HepG2 (cell line): ENCODE measurements around the gene KRTAP5-2. TPM values are rescaled to one million over a fixed set of nuclear protein-coding genes. Genes with fewer than 3 reads are reported as not detected.

ENCODE experiments used
- ATAC-seq: fragments of 200-7000 bp; cut with Tn5 transposase; 3 replicates; pipeline ENCODE4 v1.9.1; 2020; ENCODE audit warnings: mild to moderate bottlenecking, moderate library complexity
- BruUV-seq: library from RNA; stranded (reverse); fragments of 400-500 nt; replicated peaks from 2 replicates; lab custom pipeline; 2021; lab: Mats Ljungman, UMichigan
- CTCF ChIA-PET: fragments of 300-600 bp; formaldehyde crosslinking; extraction: SDS; loops from one replicate; lab custom pipeline; 2021; ENCODE audit warnings: low total read pairs, inconsistent platforms, low intra/inter-chr PET ratio; lab: Yijun Ruan, JAX
- POLR2A ChIA-PET: fragments of 350-600 bp; sonication (Branson Sonifier 250); formaldehyde crosslinking; loops from one replicate; lab custom pipeline; 2020; ENCODE audit warnings: antibody characterized with exemption, inconsistent platforms; lab: Yijun Ruan, JAX
- DNase-seq: peaks from one replicate; pipeline ENCODE4 v3.0.0-alpha.2; 2015; ENCODE audit warnings: low spot score
- FAIRE-seq: peaks from 3 replicates; lab custom pipeline; 2011; peaks lifted over from hg19 to GRCh38; lab: Jason Lieb, UNC
- H2AFZ ChIP-seq: one replicate; pipeline ENCODE4 v1.6.1; 2011; ENCODE audit warnings: low read length, inconsistent platforms
- H3K27ac ChIP-seq: fragments of 300-600 bp; 3 replicates; pipeline ENCODE4 v1.8.0; 2011; ENCODE audit warnings: mixed run types, mild to moderate bottlenecking, mixed read lengths, low read length, inconsistent platforms; ENCODE audit not compliant: insufficient read depth; ENCODE audit errors: extremely low read length
- H3K27me3 ChIP-seq, 2 experiments: fragments of 200-600 bp in 1 of 2; 2 replicates in 1 of 2; 3 replicates in 1 of 2; pipeline versions ENCODE4 v1.6.0 to v1.8.0; 2011; ENCODE audit warnings: low read length in 2 of 2, mild to moderate bottlenecking in 2 of 2, moderate library complexity in 2 of 2, inconsistent platforms in 1 of 2; ENCODE audit not compliant: insufficient read depth in 2 of 2, control insufficient read depth in 1 of 2
- H3K36me3 ChIP-seq, 2 experiments: fragments of 200-600 bp in 1 of 2; replicated peaks in 1 of 2; 2 replicates in 1 of 2; 3 replicates in 1 of 2; pipeline versions ENCODE4 v1.5.1 to v1.8.0; 2011; ENCODE audit warnings: low read length in 2 of 2, inconsistent platforms in 1 of 2; ENCODE audit not compliant: insufficient read depth in 2 of 2, control insufficient read depth in 1 of 2
- H3K4me1 ChIP-seq: 2 replicates; pipeline ENCODE4 v1.5.1; 2012; ENCODE audit warnings: low read length, inconsistent platforms; ENCODE audit not compliant: insufficient read depth
- H3K4me2 ChIP-seq: 2 replicates; pipeline ENCODE4 v1.6.0; 2011; ENCODE audit warnings: low read depth, low read length, inconsistent platforms
- H3K4me3 ChIP-seq, 3 experiments: fragments of 200-600 bp in 1 of 3; sonication (generic), shearing (Covaris generic) in 1 of 3; replicated peaks in 1 of 3; 2 replicates each; pipeline ENCODE4 v1.5.1; 2011 to 2016; ENCODE audit warnings: low read length in 3 of 3, inconsistent platforms in 2 of 3, low read depth in 2 of 3, mild to moderate bottlenecking in 2 of 3, control low read depth in 1 of 3, mixed read lengths in 1 of 3; ENCODE audit not compliant: insufficient read depth in 1 of 3
- H3K79me2 ChIP-seq: one replicate; pipeline ENCODE4 v1.6.1; 2011; ENCODE audit warnings: low read length, inconsistent platforms; ENCODE audit not compliant: insufficient read depth
- H3K9ac ChIP-seq: 2 replicates; pipeline ENCODE4 v1.6.0; 2011; ENCODE audit warnings: mild to moderate bottlenecking, low read depth, low read length, inconsistent platforms; ENCODE audit not compliant: insufficient read depth
- H3K9me3 ChIP-seq: 2 replicates; pipeline ENCODE4 v1.5.1; 2012; ENCODE audit warnings: mild to moderate bottlenecking, low read length
- H4K20me1 ChIP-seq: 2 replicates; pipeline ENCODE4 v1.6.0; 2011; ENCODE audit warnings: inconsistent platforms, mild to moderate bottlenecking, low read length, moderate library complexity; ENCODE audit not compliant: insufficient read depth
- ATF4 ChIP-seq, 2 experiments: fragments of 450-650 bp in 1 of 2; sonication (generic) in 1 of 2; formaldehyde crosslinking; IDR thresholded peaks; 2 replicates each; pipeline versions ENCODE4 v1.5.0 to v1.8.0; 2020 to 2022; ENCODE audit warnings: mild to moderate bottlenecking in 1 of 2, missing genetic modification reagents in 1 of 2
- CEBPG ChIP-seq: IDR thresholded peaks from 2 replicates; pipeline ENCODE4 v1.6.1; 2016
- HNRNPL ChIP-seq: fragments of 200-400 bp; formaldehyde crosslinking; IDR thresholded peaks from 2 replicates; pipeline ENCODE4 v1.6.1; 2017; ENCODE audit warnings: mild to moderate bottlenecking, low read depth, low read length
- IRX3 ChIP-seq: sonication (generic); formaldehyde crosslinking; IDR thresholded peaks from 2 replicates; pipeline ENCODE4 v1.8.1; 2023; ENCODE audit warnings: mild to moderate bottlenecking, low read depth, missing genetic modification reagents, borderline replicate concordance
- MED8 ChIP-seq: sonication (generic); formaldehyde crosslinking; IDR thresholded peaks from 2 replicates; pipeline ENCODE4 v1.8.1; 2023; ENCODE audit warnings: mild to moderate bottlenecking, missing genetic modification reagents; ENCODE audit not compliant: insufficient replicate concordance
- MZF1 ChIP-seq: sonication (generic); formaldehyde crosslinking; IDR thresholded peaks from 2 replicates; pipeline ENCODE4 v1.8.1; 2023; ENCODE audit warnings: mild to moderate bottlenecking, missing genetic modification reagents, borderline replicate concordance
- ZFP1 ChIP-seq: IDR thresholded peaks from 2 replicates; pipeline ENCODE4 v1.6.1; 2016
- ZNF484 ChIP-seq: sonication (generic); formaldehyde crosslinking; IDR thresholded peaks from 2 replicates; pipeline ENCODE4 v1.5.1; 2020; ENCODE audit warnings: mild to moderate bottlenecking, low read depth, missing genetic modification reagents, borderline replicate concordance
- ZNF550 ChIP-seq: sonication (generic); formaldehyde crosslinking; IDR thresholded peaks from 2 replicates; pipeline ENCODE4 v1.4.0; 2020; ENCODE audit warnings: mild to moderate bottlenecking, missing genetic modification reagents, borderline replicate concordance
- WGBS: methylation state at CpG from one replicate; pipeline ENCODE4 v1.1.6; 2017; ENCODE audit warnings: low lambda C conversion rate; 5-methylcytosine and 5-hydroxymethylcytosine counted together
- in situ Hi-C: cut with HindIII; loops from 2 replicates; pipeline ENCODE4 v1.10.0; 2017; ENCODE audit warnings: low pct_unique_long_range_greater_than_20kb; ENCODE audit not compliant: extremely low pct_ligation_motif_present
- intact Hi-C: fragments of 100-400 bp; cut with micrococcal nuclease; formaldehyde crosslinking; loops from one replicate; pipeline ENCODE4 v1.10.0; 2022; ENCODE audit not compliant: unreplicated experiment
- polyA plus RNA-seq, 8 experiments: library from polyadenylated mRNA; depleted of rRNA in 3 of 8; stranded (reverse) in 7 of 8; unstranded in 1 of 8; fragments of >200 nt; fragmentation: Illumina TruSeq in 4 of 8; extraction: Trizol in 4 of 8; gene quantifications; 2 replicates each; pipeline versions ENCODE4 v1.2.1 to v1.2.3, GENCODE V29; 2011 to 2016; ENCODE audit warnings: low read depth in 4 of 8, missing spikeins in 1 of 8, mixed read lengths in 1 of 8; ENCODE audit not compliant: insufficient read depth in 1 of 8
- total RNA-seq, 5 experiments: library from RNA; depleted of rRNA; stranded (reverse); fragments of >200 nt; fragmentation: Illumina TruSeq; extraction: Trizol; gene quantifications; 2 replicates each; pipeline ENCODE4 v1.2.3, GENCODE V29; 2016; ENCODE audit warnings: low read depth in 1 of 5
- TF ChIP-seq, protein P1 (sequence below): sonication (generic); formaldehyde crosslinking; IDR thresholded peaks from 2 replicates; pipeline ENCODE4 v1.4.0; 2020; ENCODE audit warnings: missing genetic modification reagents, mild to moderate bottlenecking, borderline replicate concordance

The KRTAP5-2 gene
- total and polyA plus RNA-seq, 2 of the 13 experiments (the other 11 are each of a cell fraction or from before 2014, with no cell fraction given), result not detected

DNA sequence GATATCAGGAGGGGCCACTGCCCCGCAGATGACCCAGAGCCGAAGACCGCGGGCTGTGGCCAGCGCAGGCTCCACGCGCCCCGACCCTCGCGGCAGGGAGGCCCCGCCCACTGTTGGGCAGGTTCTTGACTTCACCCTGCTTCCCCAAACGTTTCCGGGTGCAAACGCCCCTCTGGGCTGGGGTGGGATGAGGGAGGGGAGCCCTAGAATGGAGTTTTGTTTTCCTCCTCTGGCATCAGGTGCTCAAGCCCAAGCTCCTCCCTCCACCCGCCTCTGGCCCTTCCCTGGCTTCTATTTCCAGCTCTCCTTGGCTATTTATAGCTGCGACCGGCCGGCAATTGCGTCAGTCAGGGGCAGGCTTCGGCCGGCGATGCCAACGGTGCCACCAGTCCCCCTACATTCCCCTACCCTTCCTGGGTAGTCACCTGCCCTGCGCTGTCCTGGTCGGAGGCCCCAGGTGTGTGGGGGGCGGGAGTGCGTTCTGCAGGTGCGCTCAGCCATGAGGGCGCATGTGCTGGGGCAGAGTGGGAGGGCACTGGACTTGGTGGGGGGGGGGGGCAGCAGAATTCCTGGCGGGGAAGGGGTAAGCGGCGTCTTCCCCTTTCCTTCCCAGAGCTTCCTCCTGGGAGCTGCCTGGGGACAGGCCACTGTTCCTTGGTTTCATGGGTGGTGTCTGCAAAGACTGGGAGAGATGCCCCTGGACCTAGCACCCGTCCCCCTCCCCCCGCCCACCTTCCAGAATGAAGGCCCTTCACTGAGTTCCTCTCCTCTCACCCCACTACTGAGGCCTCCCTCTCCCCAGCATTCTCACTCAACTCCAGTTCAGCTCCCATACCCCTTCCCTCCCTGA is 49.6 kb downstream of the KRTAP5-2 start:
- WGBS, result 18% methylated on average over 16 of the region's 34 CpGs
- no peaks in the 10 kb centered on the region for H3K79me2 ChIP-seq
- no peaks in the 10 kb centered on the region for H4K20me1 ChIP-seq
- peaks cover 6% of the 10 kb centered on the region for H3K4me1 ChIP-seq
- DNase-seq (no peak), ATAC-seq (no peak; the same call in 2 of the 3 replicates), FAIRE-seq (no peak)
- no peak overlapping the region for H2AFZ ChIP-seq
- no peak overlapping the region for H3K27ac ChIP-seq
- H3K4me2 ChIP-seq, result no peak overlapping the region; the same call in 1 of the 2 replicates
- ChIA-PET CTCF (no interaction called here), POLR2A (interaction anchor here (0.7 kb wide), 1 partner anchor 25 kb away, joined by 3 read pairs; no protein-coding TSS in a partner anchor)
- in situ Hi-C loops (no loop called here), intact Hi-C loops (loop anchor here (5.0 kb wide), 1 partner anchor 79 kb away; the partner anchor contains the start of gene KRTAP5-5)
- peak overlapping the region in 1 of 3 experiments; percentile 28; a peak in 1 of 6 replicates for H3K4me3 ChIP-seq
- peaks cover 27 to 57% of the 10 kb centered on the region in 2 experiments; a peak in 4 of 5 replicates for H3K27me3 ChIP-seq
- H3K9ac ChIP-seq, result no peak overlapping the region
- BruUV-seq, result no TSS peak
- H3K36me3 ChIP-seq, result no peaks in the 10 kb centered on the region
- H3K9me3 ChIP-seq, result no peaks in the 10 kb centered on the region
- no peak for TF ChIP-seq MZF1 (CRISPR knock-in tag)
- no peak for TF ChIP-seq ZFP1 (CRISPR knock-in tag)
- TF ChIP-seq, protein P1, sequence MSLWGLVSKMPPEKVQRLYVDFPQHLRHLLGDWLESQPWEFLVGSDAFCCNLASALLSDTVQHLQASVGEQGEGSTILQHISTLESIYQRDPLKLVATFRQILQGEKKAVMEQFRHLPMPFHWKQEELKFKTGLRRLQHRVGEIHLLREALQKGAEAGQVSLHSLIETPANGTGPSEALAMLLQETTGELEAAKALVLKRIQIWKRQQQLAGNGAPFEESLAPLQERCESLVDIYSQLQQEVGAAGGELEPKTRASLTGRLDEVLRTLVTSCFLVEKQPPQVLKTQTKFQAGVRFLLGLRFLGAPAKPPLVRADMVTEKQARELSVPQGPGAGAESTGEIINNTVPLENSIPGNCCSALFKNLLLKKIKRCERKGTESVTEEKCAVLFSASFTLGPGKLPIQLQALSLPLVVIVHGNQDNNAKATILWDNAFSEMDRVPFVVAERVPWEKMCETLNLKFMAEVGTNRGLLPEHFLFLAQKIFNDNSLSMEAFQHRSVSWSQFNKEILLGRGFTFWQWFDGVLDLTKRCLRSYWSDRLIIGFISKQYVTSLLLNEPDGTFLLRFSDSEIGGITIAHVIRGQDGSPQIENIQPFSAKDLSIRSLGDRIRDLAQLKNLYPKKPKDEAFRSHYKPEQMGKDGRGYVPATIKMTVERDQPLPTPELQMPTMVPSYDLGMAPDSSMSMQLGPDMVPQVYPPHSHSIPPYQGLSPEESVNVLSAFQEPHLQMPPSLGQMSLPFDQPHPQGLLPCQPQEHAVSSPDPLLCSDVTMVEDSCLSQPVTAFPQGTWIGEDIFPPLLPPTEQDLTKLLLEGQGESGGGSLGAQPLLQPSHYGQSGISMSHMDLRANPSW (CRISPR knock-in tag), result no peak
- TF ChIP-seq ZNF550 (CRISPR knock-in tag), result no peak
- no peak for TF ChIP-seq ZNF484 (CRISPR knock-in tag)
- TF ChIP-seq MED8 (CRISPR knock-in tag), result no peak
- TF ChIP-seq IRX3, result no peak
- 0 out of 2 replicates have a peak, but pooled peaks have one; percentile 7 for TF ChIP-seq CEBPG (CRISPR knock-in tag)
- TF ChIP-seq ATF4 (CRISPR knock-in tag; IDR thresholded peaks at IDR 0.05), result peak in 1 of 2 experiments; percentile 82; a peak in 2 of 4 replicates
- 0 out of 2 replicates have a peak, but pooled peaks have one; percentile 47 for TF ChIP-seq HNRNPL
